Transverse colon (tissue), 3 donors: Measurements from ENCODE around the gene GPN2.

Experiments
- POLR2A ChIP-seq: fragments of 450-650 bp; IDR thresholded peaks from one replicate; pipeline ENCODE4 v1.6.1; 2016; ENCODE audit warnings: antibody characterized with exemption, mild to moderate bottlenecking, moderate library complexity
- TF ChIP-seq, protein P1 (sequence below), 5 experiments: fragments of 200-600 bp in 3 of 5; fragments of 450-650 bp in 2 of 5; sonication (generic) in 3 of 5; IDR thresholded peaks; 1 replicate in 2 of 5; 2 replicates in 3 of 5; pipeline ENCODE4 v1.5.1; 2016 to 2017; ENCODE audit warnings: antibody characterized with exemption in 5 of 5, inconsistent platforms in 3 of 5, mild to moderate bottlenecking in 2 of 5, moderate library complexity in 1 of 5

DNA sequence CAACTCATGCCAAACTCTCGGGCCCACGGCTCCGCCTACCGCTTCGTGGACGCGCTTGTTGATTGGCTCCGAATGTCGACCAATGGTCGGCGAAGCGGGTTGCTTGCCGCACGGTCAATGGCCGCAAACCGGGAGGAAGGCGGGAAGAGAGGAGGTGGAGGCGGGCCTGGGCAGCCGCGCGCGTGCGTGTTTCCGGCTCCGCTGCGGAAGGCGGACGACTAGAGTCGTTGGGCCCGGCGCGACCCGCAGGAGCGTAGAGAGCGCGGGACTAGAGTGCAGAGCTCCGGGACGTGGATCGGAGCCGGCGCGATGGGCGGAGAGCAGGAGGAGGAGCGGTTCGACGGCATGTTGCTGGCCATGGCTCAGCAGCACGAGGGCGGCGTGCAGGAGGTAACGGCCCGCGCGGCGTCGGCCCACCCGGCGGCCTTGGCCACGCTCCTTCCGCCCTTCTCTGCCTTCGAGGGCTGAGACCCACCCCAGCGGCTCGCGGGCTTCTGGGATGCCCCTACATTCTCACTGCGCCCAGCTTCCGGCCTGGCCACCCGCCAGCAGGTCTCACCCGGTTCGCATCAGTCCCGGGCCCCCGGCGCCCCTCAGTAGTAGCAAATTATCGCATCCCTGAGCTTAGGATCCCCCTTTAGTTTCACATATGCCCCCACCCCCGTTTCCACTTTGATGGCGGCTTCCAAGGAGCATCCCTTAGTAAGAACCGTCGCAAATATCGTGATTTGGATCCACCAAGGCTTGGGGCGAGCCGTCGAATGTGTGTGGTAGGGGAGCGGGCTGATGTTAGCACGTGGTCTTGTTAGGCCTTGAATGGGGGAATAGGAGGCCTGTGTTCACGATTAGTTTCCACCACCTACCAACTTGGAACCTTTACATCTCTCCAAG lies 31.7 kb upstream of the GPN2 start, which contains the start of gene NUDC:
- TF ChIP-seq, protein P1, sequence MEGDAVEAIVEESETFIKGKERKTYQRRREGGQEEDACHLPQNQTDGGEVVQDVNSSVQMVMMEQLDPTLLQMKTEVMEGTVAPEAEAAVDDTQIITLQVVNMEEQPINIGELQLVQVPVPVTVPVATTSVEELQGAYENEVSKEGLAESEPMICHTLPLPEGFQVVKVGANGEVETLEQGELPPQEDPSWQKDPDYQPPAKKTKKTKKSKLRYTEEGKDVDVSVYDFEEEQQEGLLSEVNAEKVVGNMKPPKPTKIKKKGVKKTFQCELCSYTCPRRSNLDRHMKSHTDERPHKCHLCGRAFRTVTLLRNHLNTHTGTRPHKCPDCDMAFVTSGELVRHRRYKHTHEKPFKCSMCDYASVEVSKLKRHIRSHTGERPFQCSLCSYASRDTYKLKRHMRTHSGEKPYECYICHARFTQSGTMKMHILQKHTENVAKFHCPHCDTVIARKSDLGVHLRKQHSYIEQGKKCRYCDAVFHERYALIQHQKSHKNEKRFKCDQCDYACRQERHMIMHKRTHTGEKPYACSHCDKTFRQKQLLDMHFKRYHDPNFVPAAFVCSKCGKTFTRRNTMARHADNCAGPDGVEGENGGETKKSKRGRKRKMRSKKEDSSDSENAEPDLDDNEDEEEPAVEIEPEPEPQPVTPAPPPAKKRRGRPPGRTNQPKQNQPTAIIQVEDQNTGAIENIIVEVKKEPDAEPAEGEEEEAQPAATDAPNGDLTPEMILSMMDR (IDR thresholded peaks at IDR 0.05), result peak in 1 of 5 experiments; percentile 35
- peak; percentile 86 for TF ChIP-seq POLR2A
